ENCODE data around the gene CFHR4.

Gene CFHR4

GRCh38 chr1:196890668-196891067 is 2.8 kb downstream of the CFHR4 start:
- Histone ChIP-seq H2AK5ac (ENCODE audit: low read length, severe bottlenecking) (no peak overlapping the region), H2BK15ac (ENCODE audit: low read depth, poor library complexity, severe bottlenecking) (no peak overlapping the region), H2AFZ (ENCODE audit: low read depth, low read length) (no peak overlapping the region), H3K4ac (ENCODE audit: low read depth in 1 of 2, low read length in 2 of 2) (no peak overlapping the region), H4K8ac (ENCODE audit: low read length) (no peak overlapping the region), H3K27ac (ENCODE audit: low read length, poor library complexity, severe bottlenecking) (no peak overlapping the region), H3K4me2 (ENCODE audit: low read length, poor library complexity, severe bottlenecking) (no peak overlapping the region), H3K4me3 (ENCODE audit: insufficient read depth in 1 of 2, low read depth in 1 of 2, low read length in 2 of 2) (no peak overlapping the region), H3K27me3 (ENCODE audit: control insufficient read depth in 1 of 2, insufficient read depth in 1 of 2, low read length in 2 of 2) (no peaks in the 10 kb centered on the region), H3K9me3 (ENCODE audit: control insufficient read depth, low read length) (peaks cover 5% of the 10 kb centered on the region), H2BK5ac (ENCODE audit: low read depth, low read length, poor library complexity, severe bottlenecking) (no peak overlapping the region), H4K91ac (ENCODE audit: low read length) (no peak overlapping the region), H3K14ac (ENCODE audit: low read length in 2 of 2) (no peak overlapping the region), H3K4me1 (ENCODE audit: control insufficient read depth, insufficient read depth, low read depth, low read length) (no peaks in the 10 kb centered on the region), H3K23ac (ENCODE audit: low read length in 2 of 2) (no peak overlapping the region), H2BK120ac (ENCODE audit: low read depth, low read length) (no peak overlapping the region), H2BK12ac (ENCODE audit: low read length in 2 of 2) (no peak overlapping the region), H3K36me3 (ENCODE audit: control insufficient read depth in 1 of 2, insufficient read depth in 2 of 2, low read depth in 1 of 2, low read length in 2 of 2) (no peaks in the 10 kb centered on the region), H3K79me1 (replicated peaks; ENCODE audit: low read length, poor library complexity, severe bottlenecking) (no peaks in the 10 kb centered on the region), H3K9ac (ENCODE audit: low read length) (no peak overlapping the region), H3K18ac (ENCODE audit: low read depth in 1 of 2, low read length in 2 of 2) (no peak overlapping the region)
- WGBS, result 58% methylated on average over 5 of the region's 6 CpGs
- DNase-seq, result no peak

- no peak overlapping the region for H3K4me3 ChIP-seq (ENCODE audit: insufficient read depth in 1 of 2, low read depth in 1 of 2, low read length in 2 of 2)
- H2BK5ac ChIP-seq (ENCODE audit: low read depth, low read length, poor library complexity, severe bottlenecking), result no peak overlapping the region
- H3K14ac ChIP-seq (ENCODE audit: low read length in 2 of 2), result no peak overlapping the region
- H4K91ac ChIP-seq (ENCODE audit: low read length), result no peak overlapping the region
- no peaks in the 10 kb centered on the region for H3K27me3 ChIP-seq (ENCODE audit: control insufficient read depth in 1 of 2, insufficient read depth in 1 of 2, low read length in 2 of 2)
- H2BK12ac ChIP-seq (ENCODE audit: low read length in 2 of 2), result no peak overlapping the region
- no peak overlapping the region for H4K8ac ChIP-seq (ENCODE audit: low read length)
- no peak overlapping the region for H3K9ac ChIP-seq (ENCODE audit: low read length)
- H2BK120ac ChIP-seq (ENCODE audit: low read depth, low read length), result no peak overlapping the region
- H3K18ac ChIP-seq (ENCODE audit: low read depth in 1 of 2, low read length in 2 of 2), result no peak overlapping the region
- H3K9me3 ChIP-seq (ENCODE audit: control insufficient read depth, low read length), result peaks cover 5% of the 10 kb centered on the region
- H3K4me2 ChIP-seq (ENCODE audit: low read length, poor library complexity, severe bottlenecking), result no peak overlapping the region
- H2AFZ ChIP-seq (ENCODE audit: low read depth, low read length), result no peak overlapping the region
- no peak overlapping the region for H3K4ac ChIP-seq (ENCODE audit: low read depth in 1 of 2, low read length in 2 of 2)
- no peak overlapping the region for H2AK5ac ChIP-seq (ENCODE audit: low read length, severe bottlenecking)
- H3K79me1 ChIP-seq (replicated peaks; ENCODE audit: low read length, poor library complexity, severe bottlenecking), result no peaks in the 10 kb centered on the region
- no peak overlapping the region for H3K23ac ChIP-seq (ENCODE audit: low read length in 2 of 2)
- H3K4me1 ChIP-seq (ENCODE audit: control insufficient read depth, insufficient read depth, low read depth, low read length), result no peaks in the 10 kb centered on the region
- no peak overlapping the region for H2BK15ac ChIP-seq (ENCODE audit: low read depth, poor library complexity, severe bottlenecking)
- no peak for DNase-seq
- WGBS, result 82% methylated on average over 5 of the region's 6 CpGs
- no peak overlapping the region for H3K27ac ChIP-seq (ENCODE audit: low read length, poor library complexity, severe bottlenecking)
- no peaks in the 10 kb centered on the region for H3K36me3 ChIP-seq (ENCODE audit: control insufficient read depth in 1 of 2, insufficient read depth in 2 of 2, low read depth in 1 of 2, low read length in 2 of 2)
Measured at GRCh38 chr1:196891251-196891650, 3.4 kb downstream of the CFHR4 start.

- Histone ChIP-seq H3K23ac (ENCODE audit: low read length in 2 of 2) (no peak overlapping the region), H2BK15ac (ENCODE audit: low read depth, poor library complexity, severe bottlenecking) (no peak overlapping the region), H3K4ac (ENCODE audit: low read depth in 1 of 2, low read length in 2 of 2) (no peak overlapping the region), H3K4me3 (ENCODE audit: insufficient read depth in 1 of 2, low read depth in 1 of 2, low read length in 2 of 2) (no peak overlapping the region), H2BK5ac (ENCODE audit: low read depth, low read length, poor library complexity, severe bottlenecking) (no peak overlapping the region), H4K91ac (ENCODE audit: low read length) (no peak overlapping the region), H2AK5ac (ENCODE audit: low read length, severe bottlenecking) (no peak overlapping the region), H3K4me1 (ENCODE audit: control insufficient read depth, insufficient read depth, low read depth, low read length) (no peaks in the 10 kb centered on the region), H4K8ac (ENCODE audit: low read length) (no peak overlapping the region), H3K36me3 (ENCODE audit: control insufficient read depth in 1 of 2, insufficient read depth in 2 of 2, low read depth in 1 of 2, low read length in 2 of 2) (no peaks in the 10 kb centered on the region), H2BK120ac (ENCODE audit: low read depth, low read length) (no peak overlapping the region), H3K18ac (ENCODE audit: low read depth in 1 of 2, low read length in 2 of 2) (no peak overlapping the region), H3K27me3 (ENCODE audit: control insufficient read depth in 1 of 2, insufficient read depth in 1 of 2, low read length in 2 of 2) (peaks cover 0 to 10% of the 10 kb centered on the region in 2 experiments), H3K9ac (ENCODE audit: low read length) (no peak overlapping the region), H3K79me1 (replicated peaks; ENCODE audit: low read length, poor library complexity, severe bottlenecking) (no peaks in the 10 kb centered on the region), H3K9me3 (ENCODE audit: control insufficient read depth, low read length) (no peaks in the 10 kb centered on the region), H3K14ac (ENCODE audit: low read length in 2 of 2) (no peak overlapping the region), H3K4me2 (ENCODE audit: low read length, poor library complexity, severe bottlenecking) (no peak overlapping the region), H2BK12ac (ENCODE audit: low read length in 2 of 2) (no peak overlapping the region), H3K27ac (ENCODE audit: low read length, poor library complexity, severe bottlenecking) (no peak overlapping the region), H2AFZ (ENCODE audit: low read depth, low read length) (no peak overlapping the region)
- DNase-seq, result no peak
- 69% methylated on average over 8 of the region's 8 CpGs for WGBS
Measured at GRCh38 chr1:196896355-196896754, 8.5 kb downstream of the CFHR4 start.

- H3K4me2 ChIP-seq (ENCODE audit: low read length, poor library complexity, severe bottlenecking), result no peak overlapping the region
- no peak overlapping the region for H2BK120ac ChIP-seq (ENCODE audit: low read depth, low read length)
- no peak overlapping the region for H4K91ac ChIP-seq (ENCODE audit: low read length)
- no peak overlapping the region for H2BK12ac ChIP-seq (ENCODE audit: low read length in 2 of 2)
- no peak for DNase-seq
- no peak overlapping the region for H3K4ac ChIP-seq (ENCODE audit: low read depth in 1 of 2, low read length in 2 of 2)
- WGBS, result 89% methylated on average over 22 of the region's 26 CpGs
- H3K4me1 ChIP-seq (ENCODE audit: control insufficient read depth, insufficient read depth, low read depth, low read length), result no peaks in the 10 kb centered on the region
- no peaks in the 10 kb centered on the region for H3K79me1 ChIP-seq (replicated peaks; ENCODE audit: low read length, poor library complexity, severe bottlenecking)
- H3K9me3 ChIP-seq (ENCODE audit: control insufficient read depth, low read length), result no peaks in the 10 kb centered on the region
- H3K14ac ChIP-seq (ENCODE audit: low read length in 2 of 2), result no peak overlapping the region
- no peak overlapping the region for H3K23ac ChIP-seq (ENCODE audit: low read length in 2 of 2)
- H2BK5ac ChIP-seq (ENCODE audit: low read depth, low read length, poor library complexity, severe bottlenecking), result no peak overlapping the region
- H3K9ac ChIP-seq (ENCODE audit: low read length), result peak overlapping the region; percentile 17
- peak overlapping the region; percentile 1 to 66 for H3K4me3 ChIP-seq (ENCODE audit: insufficient read depth in 1 of 2, low read depth in 1 of 2, low read length in 2 of 2)
- no peak overlapping the region for H2AK5ac ChIP-seq (ENCODE audit: low read length, severe bottlenecking)
- H2BK15ac ChIP-seq (ENCODE audit: low read depth, poor library complexity, severe bottlenecking), result no peak overlapping the region
- H3K27ac ChIP-seq (ENCODE audit: low read length, poor library complexity, severe bottlenecking), result no peak overlapping the region
- no peak overlapping the region for H4K8ac ChIP-seq (ENCODE audit: low read length)
- peaks cover 0 to 10% of the 10 kb centered on the region in 2 experiments for H3K27me3 ChIP-seq (ENCODE audit: control insufficient read depth in 1 of 2, insufficient read depth in 1 of 2, low read length in 2 of 2)
- no peak overlapping the region for H3K18ac ChIP-seq (ENCODE audit: low read depth in 1 of 2, low read length in 2 of 2)
- no peak overlapping the region for H2AFZ ChIP-seq (ENCODE audit: low read depth, low read length)
- H3K36me3 ChIP-seq (ENCODE audit: control insufficient read depth in 1 of 2, insufficient read depth in 2 of 2, low read depth in 1 of 2, low read length in 2 of 2), result no peaks in the 10 kb centered on the region
Measured at GRCh38 chr1:196897158-196897828, 9.4 kb downstream of the CFHR4 start.

Measured in mesenchymal stem cell (in vitro differentiated cells and primary cell).